Measurements from ENCODE around the gene EXOC1.
"Not testable (repeated sequence)": the region's sequence is repeated elsewhere in the genome, so short reads cannot be mapped to it uniquely, and the experiment has no call there.

Gene EXOC1

GRCh38 chr4:55912249-55912648 lies 58.8 kb downstream of the EXOC1 start:
- DNase-seq = no peak

GRCh38 chr4:55920571-55920970 lies 67.1 kb downstream of the EXOC1 start:
- no peak for DNase-seq

GRCh38 chr4:55921093-55921492 lies 67.6 kb downstream of the EXOC1 start:
- no peak for DNase-seq

GRCh38 chr4:55925241-55925640 lies 71.8 kb downstream of the EXOC1 start:
- DNase-seq = no peak

GRCh38 chr4:55926610-55927009 lies 73.2 kb downstream of the EXOC1 start:
- no peak for DNase-seq

- no peak for DNase-seq
Measured at GRCh38 chr4:55927803-55928437, 74.5 kb downstream of the EXOC1 start.

- DNase-seq = no peak
Measured at GRCh38 chr4:55928846-55929245, 75.4 kb downstream of the EXOC1 start.

- DNase-seq = no peak
Measured at GRCh38 chr4:55931043-55931442, 77.6 kb downstream of the EXOC1 start.

GRCh38 chr4:55931833-55932232 lies 78.4 kb downstream of the EXOC1 start:
- DNase-seq = no peak

- DNase-seq = no peak
Measured at GRCh38 chr4:55932511-55932910, 79.1 kb downstream of the EXOC1 start.

GRCh38 chr4:55933611-55934010 lies 80.2 kb downstream of the EXOC1 start:
- no peak for DNase-seq

- not testable (repeated sequence) for DNase-seq
Measured at GRCh38 chr4:55935907-55936306, 82.5 kb downstream of the EXOC1 start.

GRCh38 chr4:55938481-55938880 lies 85.0 kb downstream of the EXOC1 start:
- DNase-seq = no peak

- no peak for DNase-seq
Measured at GRCh38 chr4:55939421-55939820, 86.0 kb downstream of the EXOC1 start.

GRCh38 chr4:55941881-55942396 lies 88.5 kb downstream of the EXOC1 start:
- no peak for DNase-seq

GRCh38 chr4:55947254-55947882 lies 93.9 kb downstream of the EXOC1 start:
- DNase-seq = no peak

GRCh38 chr4:55947912-55948725 lies 94.7 kb downstream of the EXOC1 start:
- DNase-seq = no peak

GRCh38 chr4:55948726-55949481 lies 95.5 kb downstream of the EXOC1 start, which contains the start of gene CEP135:
Gene CEP135 (plus strand): TSS chr4:55948945. CDS start chr4:55952131, 3,186 bp downstream.
- peak; percentile 89 to 95 for DNase-seq

GRCh38 chr4:55949482-55949802 lies 96.0 kb downstream of the EXOC1 start:
- DNase-seq = no peak

GRCh38 chr4:55951191-55951922 lies 97.9 kb downstream of the EXOC1 start:
- no peak for DNase-seq

Measured in NCI-H2081 (cell line).